Neural cell (in vitro differentiated cells): ENCODE results near the gene ZDHHC4. TPM values are rescaled to one million over a fixed set of nuclear protein-coding genes. Genes with fewer than 3 reads are reported as not detected.
A peak's percentile ranks its signal among the peaks of the same experiment; 100 is the strongest.

Experiments
- H2AFZ ChIP-seq: fragments of 200-600, 300-800 bp; sonication (generic), shearing (Covaris generic); 2 replicates; pipeline ENCODE4 v1.6.0; 2014; ENCODE audit warnings: low read depth, mild to moderate bottlenecking, antibody characterized with exemption, low read length, moderate library complexity
- H3F3A ChIP-seq: fragments of 200-600 bp; shearing (Covaris generic); 2 replicates; pipeline ENCODE4 v1.6.1; 2016; ENCODE audit warnings: mild to moderate bottlenecking, moderate library complexity, mixed read lengths, antibody characterized with exemption, low read length; ENCODE audit not compliant: insufficient read depth, poor library complexity, severe bottlenecking
- H3K27ac ChIP-seq: fragments of 200-600, 300-800 bp; sonication (generic), shearing (Covaris generic); 2 replicates; pipeline ENCODE4 v1.5.1; 2014; ENCODE audit warnings: mild to moderate bottlenecking, low read length, moderate library complexity
- H3K27me3 ChIP-seq: fragments of 300-800, 200-600 bp; sonication (generic), shearing (Covaris generic); 2 replicates; pipeline ENCODE4 v1.6.0; 2014; ENCODE audit warnings: mild to moderate bottlenecking, low read depth, low read length, moderate library complexity; ENCODE audit not compliant: insufficient read depth
- H3K36me3 ChIP-seq: fragments of 300-800, 200-600 bp; sonication (generic), shearing (Covaris generic); 2 replicates; pipeline ENCODE4 v1.5.1; 2014; ENCODE audit warnings: mild to moderate bottlenecking, antibody characterized with exemption, low read length, moderate library complexity; ENCODE audit not compliant: insufficient read depth
- H3K4me2 ChIP-seq: fragments of 300-800, 200-600 bp; sonication (generic), shearing (Covaris generic); 2 replicates; pipeline ENCODE4 v1.6.0; 2014; ENCODE audit warnings: mild to moderate bottlenecking, low read length
- H3K4me3 ChIP-seq: fragments of 300-800, 200-600 bp; sonication (generic), shearing (Covaris generic); 2 replicates; pipeline ENCODE4 v1.5.1; 2014; ENCODE audit warnings: mild to moderate bottlenecking, low read length, moderate library complexity
- H3K79me2 ChIP-seq: fragments of 200-600 bp; shearing (Covaris generic); replicated peaks from 2 replicates; pipeline ENCODE4 v1.6.0; 2014; ENCODE audit warnings: mild to moderate bottlenecking, low read length, moderate library complexity; ENCODE audit not compliant: insufficient read depth
- H3K9ac ChIP-seq: fragments of 300-800, 200-600 bp; sonication (generic), shearing (Covaris generic); 2 replicates; pipeline ENCODE4 v1.6.1; 2016; ENCODE audit warnings: mild to moderate bottlenecking, low read length, mixed read lengths
- H3K9me2 ChIP-seq: fragments of 200-600 bp; shearing (Covaris generic); 2 replicates; pipeline ENCODE4 v1.6.1; 2016; ENCODE audit warnings: mild to moderate bottlenecking, low read length, mixed read lengths; ENCODE audit not compliant: insufficient read depth
- H3K9me3 ChIP-seq: fragments of 200-600, 300-800 bp; sonication (generic), shearing (Covaris generic); 2 replicates; pipeline ENCODE4 v1.6.1; 2016; ENCODE audit warnings: mild to moderate bottlenecking, mixed run types, low read length, moderate library complexity, mixed read lengths
- H4K20me1 ChIP-seq: fragments of 200-600 bp; shearing (Covaris generic); 2 replicates; pipeline ENCODE4 v1.6.1; 2016; ENCODE audit warnings: mild to moderate bottlenecking, mixed run types; ENCODE audit not compliant: insufficient read depth
- EP300 ChIP-seq: fragments of 450-650 bp; conservative IDR thresholded peaks from 2 replicates; pipeline ENCODE4 v1.6.1; 2014; ENCODE audit warnings: antibody characterized with exemption, mild to moderate bottlenecking, moderate library complexity; ENCODE audit not compliant: poor library complexity, severe bottlenecking
- EZH2 ChIP-seq: fragments of 200-600, 300-800 bp; shearing (Covaris generic), sonication (generic); IDR thresholded peaks from 2 replicates; pipeline ENCODE4 v1.6.1; 2014; ENCODE audit warnings: antibody characterized with exemption, low read length, borderline replicate concordance, mild to moderate bottlenecking; ENCODE audit not compliant: insufficient read depth, poor library complexity, severe bottlenecking
- MXI1 ChIP-seq: fragments of 450-650 bp; conservative IDR thresholded peaks from 2 replicates; pipeline ENCODE4 v1.6.1; 2014; ENCODE audit warnings: antibody characterized with exemption, mild to moderate bottlenecking; ENCODE audit not compliant: poor library complexity, severe bottlenecking
- POLR2AphosphoS5 ChIP-seq: IDR thresholded peaks from 2 replicates; pipeline ENCODE4 v1.6.1; 2012
- RAD21 ChIP-seq: fragments of 450-650 bp; conservative IDR thresholded peaks from 2 replicates; pipeline ENCODE4 v1.6.1; 2014; ENCODE audit warnings: antibody characterized with exemption, mild to moderate bottlenecking, moderate library complexity
- REST ChIP-seq: IDR thresholded peaks from 2 replicates; pipeline ENCODE4 v1.6.1; 2012; ENCODE audit warnings: borderline replicate concordance
- SMC3 ChIP-seq: fragments of 450-650 bp; conservative IDR thresholded peaks from 2 replicates; pipeline ENCODE4 v1.6.1; 2014; ENCODE audit warnings: antibody characterized with exemption, mild to moderate bottlenecking, moderate library complexity; ENCODE audit not compliant: poor library complexity
- TAF1 ChIP-seq: IDR thresholded peaks from 2 replicates; pipeline ENCODE4 v1.6.1; 2012; ENCODE audit warnings: low read depth
- polyA plus RNA-seq: library from polyadenylated mRNA; depleted of rRNA; stranded (reverse); fragments of >200 nt; gene quantifications from 2 replicates; pipeline ENCODE4 v1.2.3, GENCODE V29; 2014
- TF ChIP-seq, protein P1 (sequence below): fragments of 450-650 bp; IDR thresholded peaks from 2 replicates; pipeline ENCODE4 v1.5.1; 2014; ENCODE audit warnings: antibody characterized with exemption, mild to moderate bottlenecking, moderate library complexity; ENCODE audit not compliant: poor library complexity, severe bottlenecking

The ZDHHC4 gene
- polyA plus RNA-seq, 1 donor from 2014 or later, result 52.2 TPM

- Histone ChIP-seq H3K79me2 (no peaks in the 10 kb centered on the region), H3K9me2 (no peaks in the 10 kb centered on the region), H3K4me3 (no peak overlapping the region), H4K20me1 (no peaks in the 10 kb centered on the region), H3K9me3 (no peaks in the 10 kb centered on the region), H3K36me3 (no peaks in the 10 kb centered on the region), H3K27ac (no peak overlapping the region), H3K9ac (no peak overlapping the region), H3F3A (no peaks in the 10 kb centered on the region), H2AFZ (no peak overlapping the region), H3K27me3 (peaks cover 83% of the 10 kb centered on the region), H3K4me2 (no peak overlapping the region)
- TF ChIP-seq POLR2AphosphoS5 (no peak), SMC3 (no peak), EP300 (no peak), REST (no peak), TAF1 (no peak), RAD21 (no peak), MXI1 (no peak), EZH2 (no peak)
- TF ChIP-seq, protein P1, sequence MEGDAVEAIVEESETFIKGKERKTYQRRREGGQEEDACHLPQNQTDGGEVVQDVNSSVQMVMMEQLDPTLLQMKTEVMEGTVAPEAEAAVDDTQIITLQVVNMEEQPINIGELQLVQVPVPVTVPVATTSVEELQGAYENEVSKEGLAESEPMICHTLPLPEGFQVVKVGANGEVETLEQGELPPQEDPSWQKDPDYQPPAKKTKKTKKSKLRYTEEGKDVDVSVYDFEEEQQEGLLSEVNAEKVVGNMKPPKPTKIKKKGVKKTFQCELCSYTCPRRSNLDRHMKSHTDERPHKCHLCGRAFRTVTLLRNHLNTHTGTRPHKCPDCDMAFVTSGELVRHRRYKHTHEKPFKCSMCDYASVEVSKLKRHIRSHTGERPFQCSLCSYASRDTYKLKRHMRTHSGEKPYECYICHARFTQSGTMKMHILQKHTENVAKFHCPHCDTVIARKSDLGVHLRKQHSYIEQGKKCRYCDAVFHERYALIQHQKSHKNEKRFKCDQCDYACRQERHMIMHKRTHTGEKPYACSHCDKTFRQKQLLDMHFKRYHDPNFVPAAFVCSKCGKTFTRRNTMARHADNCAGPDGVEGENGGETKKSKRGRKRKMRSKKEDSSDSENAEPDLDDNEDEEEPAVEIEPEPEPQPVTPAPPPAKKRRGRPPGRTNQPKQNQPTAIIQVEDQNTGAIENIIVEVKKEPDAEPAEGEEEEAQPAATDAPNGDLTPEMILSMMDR, result no peak
These were observed 47.6 kb upstream of the ZDHHC4 start for GRCh38 chr7:6529643-6530042.

DNA sequence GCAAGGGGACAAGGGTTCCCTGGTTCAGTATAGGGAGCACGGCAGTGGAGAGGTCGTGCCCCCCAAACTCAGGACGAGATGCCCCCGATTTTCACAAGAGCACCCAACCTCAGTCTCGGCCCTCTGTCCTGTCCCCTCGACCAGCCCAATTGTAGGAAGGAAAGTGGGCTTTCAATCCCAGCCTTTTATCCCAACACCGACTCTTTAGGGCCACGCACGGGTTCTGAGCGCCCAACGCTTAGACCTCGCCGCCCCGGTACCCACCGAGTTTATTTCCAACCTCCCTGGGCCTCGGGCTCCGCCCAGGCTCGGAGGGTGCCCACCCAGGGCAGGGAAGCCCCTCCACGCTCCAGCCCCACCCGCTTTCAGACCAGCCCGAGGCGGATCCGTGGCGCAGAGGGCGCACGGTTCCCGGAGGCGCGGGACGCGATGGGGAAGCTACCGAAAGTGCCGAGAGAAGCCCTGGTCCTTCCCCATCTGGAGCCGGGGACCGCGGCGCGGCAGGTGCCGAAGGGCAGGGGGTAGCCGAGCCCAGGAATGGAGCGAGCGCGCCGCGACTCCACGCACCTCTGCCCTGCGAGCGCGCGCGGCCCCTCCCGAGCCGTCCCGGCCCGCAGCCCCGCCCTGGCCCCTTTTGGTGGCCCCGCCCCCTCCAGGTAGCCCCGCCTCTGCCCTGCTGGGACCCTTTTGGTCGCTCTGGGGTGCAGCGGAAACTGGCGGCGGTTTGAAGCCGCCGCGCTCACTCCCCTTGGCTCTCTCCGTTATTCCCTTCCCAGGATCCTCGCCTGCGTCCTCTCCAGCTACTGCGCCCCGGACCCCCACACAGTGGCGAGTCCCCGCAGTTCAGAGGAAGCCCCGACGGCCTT is 46.4 kb upstream of the ZDHHC4 start:
- Histone ChIP-seq H3F3A (no peaks in the 10 kb centered on the region), H3K27ac (no peak overlapping the region), H3K27me3 (peaks cover 83% of the 10 kb centered on the region), H3K9me3 (no peaks in the 10 kb centered on the region), H4K20me1 (no peaks in the 10 kb centered on the region), H3K4me3 (peak overlapping the region; percentile 79), H3K36me3 (no peaks in the 10 kb centered on the region), H3K4me2 (peak overlapping the region; percentile 13), H3K9ac (peak overlapping the region; percentile 62), H2AFZ (no peak overlapping the region), H3K79me2 (no peaks in the 10 kb centered on the region), H3K9me2 (no peaks in the 10 kb centered on the region)
- TF ChIP-seq EZH2, result peak; percentile 72
- TF ChIP-seq RAD21, result no peak
- no peak for TF ChIP-seq MXI1
- TF ChIP-seq EP300, result no peak
- TF ChIP-seq, protein P1, result no peak
- TF ChIP-seq POLR2AphosphoS5, result no peak
- no peak for TF ChIP-seq SMC3
